HG03066 (cell line): Measurements from ENCODE around the gene BAZ2B.
A peak's percentile ranks its signal among the peaks of the same experiment; 100 is the strongest.

Experiments used
- ATAC-seq: cut with Tn5 transposase; IDR thresholded peaks from one replicate; pipeline ENCODE4 v1.9.1; 2021; ENCODE audit warnings: low read depth; ENCODE audit not compliant: unreplicated experiment

BAZ2B gene

DNA sequence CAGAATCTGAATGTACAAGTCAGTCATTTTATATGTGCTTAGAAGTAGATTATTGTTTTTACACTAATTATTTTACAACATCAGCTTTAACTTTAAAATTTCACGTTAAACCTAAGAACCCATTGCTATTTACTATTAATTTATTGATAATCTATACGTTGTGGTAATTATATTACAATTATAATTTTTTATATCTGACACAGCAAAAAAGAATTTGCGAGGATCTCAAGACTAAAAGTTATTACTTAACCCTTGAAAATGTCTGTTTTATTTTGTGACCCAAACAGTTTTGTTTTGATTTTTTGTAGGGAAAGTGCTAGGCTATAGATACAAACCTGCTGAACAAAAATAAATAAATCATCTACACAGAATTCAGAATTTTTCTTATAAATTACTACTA lies 30.3 kb downstream of the BAZ2B start:
- ATAC-seq = no peak

DNA sequence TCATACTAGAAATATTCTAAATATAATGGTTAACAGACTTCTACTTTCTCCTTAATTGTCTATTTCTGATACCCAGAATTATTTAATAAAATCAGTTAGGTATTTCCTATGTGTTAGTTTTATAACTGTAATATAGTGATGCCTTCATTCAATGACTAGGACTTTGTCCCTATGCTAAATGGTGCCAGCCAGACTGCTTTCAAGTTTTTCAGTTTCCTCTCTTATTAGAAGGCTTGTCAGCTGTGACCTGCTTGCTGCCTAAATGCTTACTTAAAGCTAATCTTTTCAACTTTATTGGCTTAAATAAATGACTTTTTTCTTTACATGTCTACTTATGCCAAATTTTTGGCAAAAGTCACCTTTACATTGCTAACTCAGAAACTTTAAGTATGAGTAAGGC lies 30.7 kb downstream of the BAZ2B start:
- ATAC-seq = no peak

DNA sequence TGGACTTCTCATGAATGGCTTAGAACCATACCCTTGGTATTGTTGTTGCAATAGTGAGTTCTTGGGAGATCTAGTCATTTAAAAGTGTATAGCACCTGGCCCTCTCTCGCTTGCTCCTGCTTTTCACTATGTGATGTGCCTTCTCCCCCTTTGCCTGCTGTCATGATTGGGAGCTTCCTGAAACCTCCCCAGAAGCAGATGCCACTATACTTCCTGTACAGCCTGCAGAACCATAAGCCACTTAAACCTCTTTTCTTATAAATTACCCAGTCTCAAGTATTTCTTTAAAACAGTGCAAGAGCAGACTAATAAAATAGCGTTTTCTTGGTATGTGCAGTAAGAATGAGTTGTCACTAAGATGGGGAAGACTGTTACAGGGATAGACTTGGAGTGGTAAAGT lies 31.6 kb downstream of the BAZ2B start:
- no peak for ATAC-seq

DNA sequence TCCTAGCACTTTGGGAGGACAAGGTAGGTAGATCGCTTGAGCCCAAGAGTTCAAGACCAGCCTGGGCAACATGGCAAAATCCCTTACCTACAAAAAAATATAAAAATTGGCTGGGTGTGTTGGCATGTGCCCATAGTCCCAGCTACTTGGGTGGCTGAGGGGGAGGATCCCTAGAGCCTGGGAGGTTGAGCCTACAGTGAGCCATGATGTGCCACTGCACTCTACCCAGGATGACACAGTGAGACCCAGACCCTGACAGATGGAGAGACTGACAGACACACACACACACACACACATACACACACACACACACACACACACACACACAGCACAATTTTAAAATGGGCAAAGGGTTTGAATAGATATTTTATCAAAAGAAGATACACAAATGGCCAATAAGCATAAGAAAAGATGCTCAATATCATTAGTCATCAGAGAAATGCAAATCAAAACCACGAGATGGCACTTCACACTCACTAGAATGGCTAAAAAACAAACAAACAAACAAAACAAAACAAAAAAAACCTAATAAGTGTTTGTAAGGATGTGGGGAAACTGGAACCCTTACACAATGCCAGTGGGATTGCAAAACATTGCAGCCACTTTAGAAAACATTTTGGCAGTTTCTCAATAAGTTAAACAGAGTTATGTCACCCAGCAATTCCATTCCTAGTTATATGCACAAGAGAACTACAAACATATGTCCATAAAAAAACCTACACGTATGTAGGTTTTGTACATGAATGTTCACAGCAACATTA lies 42.3 kb downstream of the BAZ2B start:
- no peak for ATAC-seq

DNA sequence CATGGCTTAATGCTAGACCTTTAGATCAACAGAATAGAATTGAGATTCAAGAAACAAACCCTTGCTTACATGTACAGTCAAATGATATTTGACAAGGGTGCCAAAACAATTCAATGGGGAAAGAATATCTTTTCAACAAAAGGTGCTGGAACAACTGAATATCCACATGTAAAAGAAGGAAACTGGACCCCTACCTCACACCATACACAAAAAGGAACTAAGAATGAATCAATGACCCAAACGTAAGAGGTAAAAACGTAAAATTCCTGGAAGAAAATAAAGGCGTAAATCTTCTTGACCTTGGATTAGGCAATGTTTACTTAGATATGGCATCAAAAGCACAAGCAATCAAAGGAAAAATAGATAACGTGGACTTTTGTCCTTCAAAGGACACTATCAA lies 43.1 kb downstream of the BAZ2B start:
- ATAC-seq = no peak

DNA sequence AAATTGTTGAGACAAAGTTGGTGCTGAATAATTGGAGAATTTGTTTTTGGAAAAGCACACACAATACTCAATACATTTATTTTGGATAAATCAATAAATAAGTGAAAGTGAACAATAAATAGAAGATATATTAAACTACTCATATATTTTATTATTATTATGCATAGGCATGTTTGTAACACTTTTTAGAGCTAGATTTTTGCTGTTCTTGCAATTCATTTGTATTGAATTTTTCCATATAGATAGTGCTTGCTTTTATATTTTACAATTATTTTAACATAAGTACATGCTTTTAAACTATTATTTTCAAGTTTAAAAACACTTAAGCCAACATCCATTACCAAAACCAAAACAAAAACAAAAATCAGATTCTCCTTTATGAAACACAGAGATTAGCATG lies 43.9 kb downstream of the BAZ2B start:
- ATAC-seq = no peak

DNA sequence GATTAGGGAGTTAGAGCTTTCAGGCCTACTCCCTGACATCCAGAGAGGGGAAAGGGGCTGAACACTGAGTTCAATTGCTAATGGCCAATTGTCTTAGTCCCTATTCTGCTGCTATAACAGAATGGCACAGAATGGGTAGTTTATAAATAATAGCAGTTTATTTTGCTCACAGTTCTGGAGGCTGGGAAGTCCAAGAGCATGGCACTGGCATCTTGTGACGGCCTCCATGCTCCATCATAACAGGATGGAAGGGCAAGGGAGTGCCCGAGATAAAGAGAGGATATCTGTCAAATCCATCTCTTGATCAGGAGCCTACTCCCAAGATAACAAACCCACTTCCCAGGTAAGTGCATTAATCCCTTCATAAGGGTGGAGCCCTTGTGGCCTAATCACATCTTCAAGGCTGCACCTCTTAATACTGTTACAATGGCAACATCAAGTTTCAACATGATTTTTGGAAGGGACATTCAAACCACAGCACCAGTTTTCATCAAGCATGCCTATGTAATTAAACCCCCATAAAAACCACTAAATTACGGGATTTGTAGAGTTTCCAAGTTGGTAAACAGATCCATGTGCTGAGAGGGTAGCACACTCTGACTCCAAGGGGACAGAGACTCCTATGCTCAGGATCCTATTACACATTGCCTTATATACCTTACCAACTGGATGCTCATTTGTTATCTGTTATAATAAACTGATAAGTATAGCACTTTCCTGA lies 44.6 kb downstream of the BAZ2B start:
- no peak for ATAC-seq

DNA sequence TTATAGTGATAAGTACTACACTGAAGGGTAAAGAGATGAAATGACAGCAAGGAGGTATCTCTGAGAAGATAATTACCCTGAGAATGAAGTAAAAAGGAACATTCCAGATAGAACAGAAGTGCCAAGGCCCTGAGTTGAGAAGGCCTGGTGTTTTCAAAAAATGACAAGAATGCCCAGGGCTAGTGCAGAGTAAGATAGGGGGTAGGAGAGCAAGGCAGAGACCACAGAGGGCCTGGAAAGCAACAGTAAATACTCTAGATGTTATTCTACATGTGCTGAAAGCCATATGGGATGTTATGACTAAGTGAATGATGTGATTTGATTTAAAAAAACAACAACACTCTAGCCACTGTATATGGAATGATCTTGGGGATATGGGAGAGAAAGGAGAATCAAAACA lies 52.3 kb downstream of the BAZ2B start:
- ATAC-seq = no peak

DNA sequence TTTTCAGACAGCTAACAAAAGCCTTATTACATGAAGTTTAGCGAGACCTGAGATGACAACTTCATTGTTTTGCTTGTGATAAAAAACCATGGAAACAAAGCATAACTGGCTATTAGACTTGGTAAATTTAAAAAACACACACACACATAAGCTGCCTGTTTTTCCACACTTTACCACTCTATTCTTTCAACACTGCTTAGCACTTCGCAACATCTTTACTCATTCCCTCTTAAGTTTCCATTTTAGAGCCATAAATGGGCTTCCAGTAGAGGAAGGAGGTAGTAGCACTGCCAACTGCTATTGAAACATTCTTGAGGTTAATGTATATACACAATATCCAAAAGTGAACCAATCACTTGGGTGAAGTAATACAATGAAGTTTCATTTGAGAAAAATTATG lies 54.1 kb downstream of the BAZ2B start:
- ATAC-seq = no peak

DNA sequence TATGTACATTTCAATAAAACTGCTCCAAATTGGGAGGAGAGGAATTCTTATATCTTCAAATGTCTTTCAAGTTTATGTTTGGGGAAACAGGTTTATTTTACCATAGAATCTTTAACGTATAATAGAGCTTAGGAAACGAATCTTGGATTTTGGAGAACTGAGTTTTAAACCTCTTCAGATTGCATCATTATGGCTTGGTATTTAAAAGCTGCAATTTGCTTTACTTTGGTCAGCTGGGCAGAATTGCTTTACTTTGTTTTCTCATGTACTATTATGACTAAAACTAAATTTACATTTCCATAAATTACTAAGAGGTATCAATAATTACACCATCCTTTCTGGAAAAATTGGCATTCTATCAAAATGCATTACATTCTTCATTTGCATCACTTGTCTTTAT lies 54.6 kb downstream of the BAZ2B start:
- no peak for ATAC-seq

DNA sequence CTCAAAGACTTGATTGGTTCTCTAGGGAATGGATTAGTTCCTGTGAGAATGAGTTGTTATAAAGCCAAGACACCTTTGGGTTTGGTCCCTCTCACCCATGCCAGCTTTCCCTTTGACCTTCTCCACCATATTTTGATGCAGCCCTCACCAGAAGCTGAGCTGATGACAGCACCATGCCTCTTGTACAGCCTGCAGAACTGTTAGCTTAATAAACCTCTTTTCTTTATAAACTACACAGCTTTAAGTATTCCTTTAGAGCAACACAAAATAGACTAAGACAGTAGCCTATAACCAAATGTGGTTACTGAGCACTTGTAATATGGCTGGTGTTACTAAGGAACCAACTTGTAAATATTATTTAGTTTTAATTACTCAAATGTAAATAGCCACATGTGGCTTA lies 55.1 kb downstream of the BAZ2B start:
- no peak for ATAC-seq

DNA sequence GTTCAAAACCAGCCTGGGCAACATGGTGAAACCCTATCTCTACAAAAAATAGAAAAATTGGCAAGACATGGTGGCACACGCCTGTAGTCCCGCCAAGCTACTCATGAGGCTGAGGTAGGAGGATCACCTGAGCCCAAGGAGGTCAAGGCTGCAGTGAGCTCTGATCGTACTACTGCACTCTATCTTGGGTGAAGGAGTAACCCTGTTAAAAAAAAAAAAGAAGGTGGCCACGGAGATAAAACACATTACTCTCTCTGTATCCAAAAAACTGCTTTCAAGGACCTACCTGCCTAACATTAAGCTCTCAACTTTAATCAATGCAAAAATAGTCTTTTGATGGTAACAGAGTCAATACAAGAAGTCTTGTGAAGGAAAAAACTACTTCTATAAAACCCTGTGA lies 57.3 kb downstream of the BAZ2B start:
- ATAC-seq = no peak

DNA sequence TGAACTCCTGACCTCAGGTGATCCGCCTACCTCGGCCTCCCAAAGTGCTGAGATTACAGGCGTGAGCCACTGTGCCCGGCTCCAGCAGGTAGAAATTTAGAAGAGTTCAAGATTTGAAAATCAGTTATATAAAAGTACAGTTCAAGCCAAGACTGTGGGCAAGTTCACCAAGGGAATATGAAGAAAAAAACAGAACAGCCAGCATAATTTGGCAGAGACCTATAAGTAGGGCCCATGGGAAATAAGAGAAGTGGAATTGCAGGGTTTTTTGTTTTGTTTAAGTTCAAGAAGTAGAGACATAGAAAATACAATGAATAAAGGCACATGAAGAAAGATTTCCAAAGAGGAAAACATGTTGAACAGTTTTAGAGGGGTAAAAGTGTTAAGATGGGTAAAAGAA lies 57.9 kb downstream of the BAZ2B start:
- no peak for ATAC-seq

DNA sequence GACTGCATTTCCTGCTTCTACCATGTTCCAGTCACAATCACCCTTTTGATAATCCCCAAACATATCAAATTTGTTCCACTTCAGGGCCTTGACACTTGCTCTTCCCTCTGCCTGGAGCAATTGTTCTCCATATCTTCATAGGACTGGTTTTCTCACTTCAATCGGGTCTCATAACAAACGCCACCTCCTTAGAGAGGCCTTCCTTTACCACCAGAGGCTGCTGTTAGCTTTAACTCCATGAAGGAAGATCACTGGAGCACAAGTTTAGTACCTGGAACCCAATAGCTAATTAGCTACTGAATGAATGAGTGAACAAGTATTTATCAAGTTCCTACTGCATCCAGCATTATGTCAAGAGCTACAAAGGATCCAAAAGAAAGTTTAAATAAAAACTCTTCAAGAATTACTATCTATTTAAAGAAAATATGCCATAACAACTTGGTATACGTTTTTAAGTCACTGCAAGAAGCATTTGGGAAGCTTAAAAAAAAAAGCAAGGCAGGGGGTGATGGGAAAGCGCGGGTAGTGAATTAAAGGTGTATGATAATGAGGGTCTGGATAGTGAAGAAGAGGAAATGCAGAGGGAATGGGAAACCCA lies 58.8 kb downstream of the BAZ2B start:
- no peak for ATAC-seq

DNA sequence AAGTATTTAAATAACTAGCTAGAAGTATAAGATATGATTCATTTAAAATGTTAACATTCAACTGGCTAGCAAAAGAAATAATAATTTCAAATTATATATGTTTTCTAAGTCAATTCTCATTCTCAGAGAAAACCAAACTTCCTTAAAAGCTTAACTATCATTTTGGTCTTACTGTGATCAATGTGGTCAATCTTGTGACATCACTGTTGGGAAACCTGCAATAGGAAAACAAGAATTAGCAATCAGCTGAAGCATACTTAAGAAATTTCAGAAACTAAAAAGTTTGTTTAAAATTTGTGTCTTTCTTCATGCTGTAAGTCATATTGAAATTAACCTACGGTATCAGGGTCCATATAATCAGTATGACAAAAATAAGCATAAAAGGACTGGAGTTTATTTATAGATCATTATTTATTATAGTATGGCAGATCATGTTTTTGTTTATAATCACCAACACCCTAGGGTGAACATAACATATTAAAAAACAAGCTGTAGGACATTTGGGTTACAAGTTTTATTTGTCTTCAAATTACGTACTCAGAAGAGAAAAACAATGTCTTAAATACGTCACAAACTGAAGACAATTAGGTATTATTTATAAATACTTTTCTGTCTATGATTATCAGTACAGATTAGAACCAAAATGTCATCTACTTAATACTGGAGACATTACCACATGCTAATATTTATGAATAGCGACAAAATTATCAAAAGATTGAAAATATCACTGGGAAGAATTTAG lies 60.5 kb downstream of the BAZ2B start:
- no peak for ATAC-seq

DNA sequence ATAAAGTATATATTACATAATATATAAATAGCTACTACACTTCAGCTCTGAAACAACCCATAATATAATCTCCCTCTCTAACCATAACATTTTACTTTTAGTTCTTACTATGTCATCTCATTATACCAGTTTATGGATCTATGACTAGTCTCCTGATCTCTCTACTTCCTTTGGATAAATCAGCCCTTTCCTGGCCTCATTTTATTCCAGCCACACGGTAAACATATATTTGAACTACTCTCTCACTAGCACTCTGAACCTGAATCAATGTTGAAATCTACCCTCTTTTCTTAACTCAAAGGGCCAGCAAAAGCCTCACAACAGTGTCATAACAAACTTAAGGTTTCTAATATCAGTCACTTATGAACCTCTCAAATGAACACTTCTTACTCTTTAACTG lies 62.6 kb downstream of the BAZ2B start:
- ATAC-seq = no peak

DNA sequence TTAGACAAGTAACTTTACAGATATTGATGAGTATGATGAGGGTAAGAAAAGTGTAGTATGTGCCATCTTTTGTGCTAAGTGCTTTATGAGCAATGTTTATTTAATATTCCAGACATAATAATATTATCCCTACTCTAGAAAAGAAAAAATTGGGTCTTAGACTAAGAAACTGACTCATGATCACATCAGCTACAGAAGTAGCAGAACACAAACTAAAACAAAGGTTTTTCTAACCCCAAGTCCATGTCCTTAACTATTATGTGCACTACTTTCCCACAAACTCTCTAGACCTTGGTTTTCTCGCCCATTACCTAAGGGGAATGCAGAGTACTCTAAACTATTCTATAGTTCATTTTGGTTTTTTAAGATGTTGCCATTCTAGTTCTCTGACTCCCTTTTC lies 64.5 kb downstream of the BAZ2B start:
- no peak for ATAC-seq

DNA sequence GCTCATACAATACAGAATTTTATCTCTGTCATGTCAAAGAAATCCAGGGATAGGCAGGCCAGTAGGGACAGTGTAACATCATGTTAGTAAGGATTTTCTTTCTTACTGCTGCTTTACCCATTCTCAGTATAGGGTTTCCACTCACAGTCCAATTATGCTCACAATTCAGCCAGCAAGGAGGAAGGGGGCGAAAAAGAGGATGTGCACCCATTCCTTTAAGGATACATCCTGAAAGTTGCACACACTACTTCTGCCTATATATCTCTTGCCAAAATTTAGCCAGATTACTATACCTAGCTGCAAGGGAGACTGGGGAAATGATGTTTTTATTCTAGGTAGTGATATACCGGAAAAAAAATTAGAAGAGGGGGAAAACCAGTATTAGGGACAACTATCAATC lies 66.1 kb downstream of the BAZ2B start:
- ATAC-seq = no peak

DNA sequence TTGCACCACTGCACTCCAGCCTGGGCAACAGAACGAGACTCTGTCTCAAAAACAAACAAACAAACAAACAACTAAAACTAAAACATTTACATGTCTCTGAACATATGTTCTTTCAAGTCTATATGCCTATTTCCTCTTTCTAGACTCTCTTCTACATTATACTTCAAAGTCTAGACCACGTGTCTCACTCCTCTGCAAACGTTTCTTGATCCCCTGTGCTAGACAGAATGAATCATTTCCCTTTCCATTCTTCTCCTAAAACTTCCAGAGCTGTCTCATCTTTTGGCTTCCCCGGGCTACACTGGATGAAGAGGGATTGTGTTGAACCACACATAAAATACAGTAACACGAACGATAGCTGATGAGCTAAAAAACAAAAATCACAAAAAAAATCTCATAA lies 67.1 kb downstream of the BAZ2B start:
- ATAC-seq = peak; percentile 54

DNA sequence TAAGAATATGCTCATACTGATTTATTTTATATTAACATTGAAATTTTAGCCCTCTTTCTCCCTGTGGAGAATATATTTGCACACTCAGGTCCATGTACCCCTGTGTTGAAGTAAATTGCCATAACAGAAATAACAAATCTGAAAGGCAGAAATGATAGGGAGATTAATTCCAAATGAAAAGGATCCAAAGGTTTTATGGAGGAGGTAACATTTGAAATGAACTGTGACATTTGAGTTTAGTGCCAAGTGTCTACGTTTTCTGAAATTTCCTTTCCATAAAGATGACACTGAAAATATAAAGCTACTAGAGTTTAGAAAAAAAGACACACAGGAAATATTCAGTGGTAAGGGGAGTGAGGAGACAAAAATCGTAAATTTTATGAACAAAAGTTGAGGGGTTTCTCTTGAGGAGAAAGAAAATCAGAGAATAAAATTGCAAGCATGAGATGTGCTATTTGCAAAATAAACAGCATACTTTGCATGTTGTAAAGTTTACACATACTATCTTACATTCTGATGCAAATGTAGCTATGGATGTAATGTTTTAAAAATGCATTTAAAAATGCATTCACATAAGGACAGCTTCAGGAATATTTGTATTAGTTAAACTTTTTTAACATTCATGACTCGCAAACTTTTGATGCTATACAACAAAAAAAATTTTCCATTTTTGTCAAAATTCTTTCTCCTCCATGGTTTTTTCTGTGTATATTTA lies 69.5 kb downstream of the BAZ2B start:
- no peak for ATAC-seq

DNA sequence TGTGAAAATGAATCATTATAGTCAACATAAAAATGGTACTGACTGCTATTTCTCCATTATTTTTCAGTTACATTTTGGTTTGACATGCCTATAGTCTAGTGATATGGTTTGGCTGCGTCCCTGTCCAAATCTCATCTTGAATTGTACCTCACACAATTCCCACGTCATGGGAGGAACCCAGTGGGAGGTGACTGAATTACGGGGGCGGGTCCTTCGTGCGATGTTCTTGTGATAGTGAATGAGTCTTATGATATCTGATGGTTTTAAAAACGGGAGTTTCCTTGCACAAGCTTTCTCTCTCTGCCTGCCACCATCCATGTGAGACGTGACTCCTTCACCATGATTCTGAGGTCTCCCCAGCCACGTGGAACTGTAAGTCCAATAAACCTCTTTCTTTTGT lies 70.3 kb downstream of the BAZ2B start:
- no peak for ATAC-seq
